Measurements from ENCODE around the gene WHRN.

The WHRN gene

GRCh38 chr9:114511978-114512874 is 7.0 kb upstream of the WHRN start:
- Histone ChIP-seq H3K4me3 (ENCODE audit: low read depth, low read length) (no peak overlapping the region), H3K79me2 (no peaks in the 10 kb centered on the region), H2AFZ (no peak overlapping the region), H3K4me1 (peaks cover 3% of the 10 kb centered on the region), H3K4me2 (ENCODE audit: low read length) (no peak overlapping the region), H3K27ac (peak overlapping the region; percentile 27), H3K9ac (no peak overlapping the region), H3K27me3 (ENCODE audit: control insufficient read depth, insufficient read depth, low read length) (no peaks in the 10 kb centered on the region), H3K9me3 (ENCODE audit: control insufficient read depth, low read length) (no peaks in the 10 kb centered on the region), H3K36me3 (ENCODE audit: control insufficient read depth, insufficient read depth, low read length) (no peaks in the 10 kb centered on the region)
- no peak for TF ChIP-seq CTCF (IDR thresholded peaks at IDR 0.05)

GRCh38 chr9:114507726-114508125 is 2.5 kb upstream of the WHRN start:
- no peak overlapping the region for H3K4me3 ChIP-seq (ENCODE audit: low read depth, low read length)
- no peak overlapping the region for H3K4me2 ChIP-seq (ENCODE audit: low read length)
- H3K9me3 ChIP-seq (ENCODE audit: control insufficient read depth, low read length) = no peaks in the 10 kb centered on the region
- peaks cover 3% of the 10 kb centered on the region for H3K4me1 ChIP-seq
- no peaks in the 10 kb centered on the region for H3K36me3 ChIP-seq (ENCODE audit: control insufficient read depth, insufficient read depth, low read length)
- H3K79me2 ChIP-seq = no peaks in the 10 kb centered on the region
- no peak overlapping the region for H3K27ac ChIP-seq
- no peaks in the 10 kb centered on the region for H3K27me3 ChIP-seq (ENCODE audit: control insufficient read depth, insufficient read depth, low read length)
- no peak overlapping the region for H3K9ac ChIP-seq
- TF ChIP-seq CTCF (IDR thresholded peaks at IDR 0.05) = peak; percentile 35
- peak overlapping the region; percentile 22 for H2AFZ ChIP-seq

- no peak for TF ChIP-seq CTCF (IDR thresholded peaks at IDR 0.05)
- H3K4me2 ChIP-seq (ENCODE audit: low read length) = peak overlapping the region; percentile 93
- no peaks in the 10 kb centered on the region for H3K36me3 ChIP-seq (ENCODE audit: control insufficient read depth, insufficient read depth, low read length)
- no peaks in the 10 kb centered on the region for H3K9me3 ChIP-seq (ENCODE audit: control insufficient read depth, low read length)
- H3K9ac ChIP-seq = no peak overlapping the region
- no peaks in the 10 kb centered on the region for H3K27me3 ChIP-seq (ENCODE audit: control insufficient read depth, insufficient read depth, low read length)
- H2AFZ ChIP-seq = peak overlapping the region; percentile 86
- H3K4me3 ChIP-seq (ENCODE audit: low read depth, low read length) = peak overlapping the region; percentile 76
- H3K79me2 ChIP-seq = no peaks in the 10 kb centered on the region
- no peak overlapping the region for H3K27ac ChIP-seq
- no peaks in the 10 kb centered on the region for H3K4me1 ChIP-seq
These were observed 763 bp upstream of the WHRN start for GRCh38 chr9:114506082-114506390.

- Histone ChIP-seq H3K27me3 (ENCODE audit: control insufficient read depth, insufficient read depth, low read length) (no peaks in the 10 kb centered on the region), H3K27ac (peak overlapping the region; percentile 47), H3K4me3 (ENCODE audit: low read depth, low read length) (peak overlapping the region; percentile 76), H3K4me1 (no peaks in the 10 kb centered on the region), H2AFZ (peak overlapping the region; percentile 86), H3K36me3 (ENCODE audit: control insufficient read depth, insufficient read depth, low read length) (no peaks in the 10 kb centered on the region), H3K4me2 (ENCODE audit: low read length) (peak overlapping the region; percentile 93), H3K9ac (no peak overlapping the region), H3K79me2 (no peaks in the 10 kb centered on the region), H3K9me3 (ENCODE audit: control insufficient read depth, low read length) (no peaks in the 10 kb centered on the region)
- TF ChIP-seq CTCF (IDR thresholded peaks at IDR 0.05) = peak; percentile 37
These were observed 709 bp downstream of the WHRN start for GRCh38 chr9:114504341-114505186.

Data from parathyroid adenoma (tissue), 2 donors.